CD4-positive, alpha-beta T cell (primary cell): ENCODE results near the gene SLC16A13. TPM values are rescaled to one million over a fixed set of nuclear protein-coding genes. Genes with fewer than 3 reads are reported as not detected.

ENCODE experiments used
- ATAC-seq: fragments of 200-7000 bp; cut with Tn5 transposase; one replicate; pipeline ENCODE4 v1.10.0; 2022; ENCODE audit warnings: mild to moderate bottlenecking; ENCODE audit not compliant: poor library complexity
- CTCF ChIA-PET: fragments of 350-600 bp; sonication (Branson Sonifier 250); formaldehyde crosslinking; loops from one replicate; lab custom pipeline; 2021; ENCODE audit warnings: antibody characterized with exemption, inconsistent platforms; lab: Charles Lee
- POLR2A ChIA-PET: fragments of 350-600 bp; sonication (Branson Sonifier 250); formaldehyde crosslinking; loops from one replicate; lab custom pipeline; 2021; ENCODE audit warnings: antibody characterized with exemption, inconsistent platforms; lab: Charles Lee
- DNase-seq, 14 experiments: peaks; one replicate each; pipeline ENCODE4 v3.0.0-alpha.2; 2013 to 2020; ENCODE audit warnings: mixed read lengths in 2 of 14
- H3K27ac ChIP-seq, 2 donors: one replicate each; pipeline versions ENCODE4 v1.5.1 to v1.7.0; 2013; ENCODE audit warnings: low read length in 2 of 2, low read depth in 1 of 2, mild to moderate bottlenecking in 1 of 2
- H3K27me3 ChIP-seq, 2 experiments: 1 replicate in 1 of 2; 2 replicates in 1 of 2; pipeline versions ENCODE4 v1.6.1 to v1.7.0; 2013; ENCODE audit warnings: low read length in 2 of 2, control low read depth in 1 of 2, mild to moderate bottlenecking in 1 of 2, moderate library complexity in 1 of 2; ENCODE audit not compliant: insufficient read depth in 2 of 2, control insufficient read depth in 1 of 2
- H3K36me3 ChIP-seq: one replicate; pipeline ENCODE4 v1.6.1; 2013; ENCODE audit warnings: low read length, control low read depth; ENCODE audit not compliant: insufficient read depth
- H3K4me1 ChIP-seq: one replicate; pipeline ENCODE4 v1.6.1; 2013; ENCODE audit warnings: low read length, control low read depth; ENCODE audit not compliant: insufficient read depth
- H3K4me3 ChIP-seq: one replicate; pipeline ENCODE4 v1.5.1; 2013; ENCODE audit warnings: mild to moderate bottlenecking, low read length, moderate library complexity
- H3K9me3 ChIP-seq, 2 experiments: 1 replicate in 1 of 2; 2 replicates in 1 of 2; pipeline versions ENCODE4 v1.6.1 to v1.7.0; 2013; ENCODE audit warnings: low read length in 2 of 2, mild to moderate bottlenecking in 2 of 2, control low read depth in 1 of 2, moderate library complexity in 1 of 2; ENCODE audit not compliant: control insufficient read depth in 1 of 2, insufficient read depth in 1 of 2
- H3K27ac Mint-ChIP-seq: one replicate; pipeline ENCODE4 v1.8.0; 2020; ENCODE audit warnings: mixed read lengths
- H3K27me3 Mint-ChIP-seq: one replicate; pipeline ENCODE4 v1.8.0; 2021; ENCODE audit warnings: mixed read lengths
- H3K36me3 Mint-ChIP-seq: one replicate; pipeline ENCODE4 v1.8.0; 2021; ENCODE audit warnings: low read depth, mixed read lengths
- H3K4me1 Mint-ChIP-seq: one replicate; pipeline ENCODE4 v1.8.0; 2021; ENCODE audit warnings: low read depth, mixed read lengths
- H3K4me3 Mint-ChIP-seq: one replicate; pipeline ENCODE4 v1.8.0; 2020; ENCODE audit warnings: mild to moderate bottlenecking, mixed read lengths
- H3K9me3 Mint-ChIP-seq: one replicate; pipeline ENCODE4 v1.8.0; 2020; ENCODE audit warnings: mixed read lengths
- CTCF ChIP-seq: fragments of 200-600 bp; IDR thresholded peaks from one replicate; pipeline ENCODE4 v1.8.0; 2022; ENCODE audit warnings: antibody characterized with exemption, mild to moderate bottlenecking
- intact Hi-C, 2 experiments: fragments of 100-400 bp; cut with DNase I in 1 of 2; cut with micrococcal nuclease in 1 of 2; formaldehyde crosslinking; loops; one replicate each; pipeline versions ENCODE4 v1.15.1 to v1.9.0; 2023 to 2025; cut with DNase I, micrococcal nuclease
- total RNA-seq, 174 experiments: library from RNA in 2 of 174; stranded (reverse) in 2 of 174; gene quantifications; one replicate each; pipeline ENCODE4 v1.2.3 and lab custom pipeline; 2021 to 2026

The SLC16A13 gene
- total RNA-seq, 2 experiments from 2014 or later, result 2.3 to 2.4 TPM

GRCh38 chr17:7077911-7078546, 42.2 kb downstream of the SLC16A13 start:
- DNase-seq, result no peak
- Mint-ChIP-seq H3K4me3 (no peak overlapping the region), H3K27me3 (no peaks in the 10 kb centered on the region), H3K27ac (no peak overlapping the region), H3K9me3 (no peaks in the 10 kb centered on the region), H3K4me1 (peaks cover 18% of the 10 kb centered on the region), H3K36me3 (no peaks in the 10 kb centered on the region)
- no peak for TF ChIP-seq CTCF
- ATAC-seq, result no peak
- no peak overlapping the region for H3K4me3 ChIP-seq
- no peak overlapping the region for H3K27ac ChIP-seq
- H3K36me3 ChIP-seq, result no peaks in the 10 kb centered on the region
- intact Hi-C loops, result loop anchor here in 1 of 2 experiments (5.0 kb wide), 1 partner anchor 39 kb away; no protein-coding TSS in a partner anchor
- CTCF ChIA-PET, result no interaction called here
- no peaks in the 10 kb centered on the region for H3K27me3 ChIP-seq
- POLR2A ChIA-PET, result no interaction called here
- peaks cover 19% of the 10 kb centered on the region for H3K4me1 ChIP-seq
- H3K9me3 ChIP-seq, result peaks cover 0 to 3% of the 10 kb centered on the region in 2 experiments

GRCh38 chr17:7078711-7079110, 42.9 kb downstream of the SLC16A13 start:
- intact Hi-C loops, result loop anchor here in 1 of 2 experiments (5.0 kb wide), 1 partner anchor 39 kb away; no protein-coding TSS in a partner anchor
- ChIA-PET CTCF (no interaction called here), POLR2A (no interaction called here)
- H3K4me1 Mint-ChIP-seq, result peaks cover 23% of the 10 kb centered on the region
- H3K27ac Mint-ChIP-seq, result no peak overlapping the region
- H3K4me3 Mint-ChIP-seq, result no peak overlapping the region
- no peaks in the 10 kb centered on the region for H3K9me3 Mint-ChIP-seq
- Histone ChIP-seq H3K36me3 (no peaks in the 10 kb centered on the region), H3K4me3 (no peak overlapping the region), H3K27ac (no peak overlapping the region), H3K9me3 (peaks cover 0 to 3% of the 10 kb centered on the region in 2 experiments), H3K27me3 (no peaks in the 10 kb centered on the region), H3K4me1 (peaks cover 19% of the 10 kb centered on the region)
- no peak for ATAC-seq
- no peaks in the 10 kb centered on the region for H3K36me3 Mint-ChIP-seq
- H3K27me3 Mint-ChIP-seq, result peaks cover 4% of the 10 kb centered on the region
- DNase-seq, result no peak
- TF ChIP-seq CTCF, result no peak

GRCh38 chr17:7079581-7080455, 44.0 kb downstream of the SLC16A13 start, which contains the start of gene CLEC10A:
CLEC10A (minus strand) TSS chr17:7080251; CDS start chr17:7078812, 1,439 bp downstream.
- Mint-ChIP-seq H3K9me3 (no peaks in the 10 kb centered on the region), H3K4me1 (peaks cover 31% of the 10 kb centered on the region), H3K4me3 (no peak within 1 kb of the TSS), H3K27me3 (peaks cover 14% of the 10 kb centered on the region), H3K27ac (no peak within 1 kb of the TSS), H3K36me3 (no peaks in the 10 kb centered on the region)
- DNase-seq (no peak), ATAC-seq (no peak)
- no peaks in the 10 kb centered on the region for H3K9me3 ChIP-seq
- ChIA-PET POLR2A (no interaction called here), CTCF (no interaction called here)
- H3K27ac ChIP-seq, result no peak within 1 kb of the TSS
- no peak for TF ChIP-seq CTCF
- intact Hi-C loops, result loop anchor here in 1 of 2 experiments (5.0 kb wide), 1 partner anchor 37 kb away; no protein-coding TSS in a partner anchor
- H3K36me3 ChIP-seq, result no peaks in the 10 kb centered on the region
- no peak within 1 kb of the TSS for H3K4me3 ChIP-seq
- H3K4me1 ChIP-seq, result peaks cover 19% of the 10 kb centered on the region
- no peaks in the 10 kb centered on the region for H3K27me3 ChIP-seq
